Transverse colon (tissue), 4 donors: ENCODE measurements around the gene TUBA8. TPM values are rescaled to one million over a fixed set of nuclear protein-coding genes. Genes with fewer than 3 reads are reported as not detected.

Experiments used
- DNase-seq: peaks from one replicate; pipeline ENCODE4 v3.0.0-alpha.2; 2019
- H3K27ac ChIP-seq, 4 donors: fragments of 200-600 bp; sonication (generic); 2 replicates each; pipeline ENCODE4 v1.5.1; 2016 to 2018; ENCODE audit warnings: inconsistent platforms in 4 of 4
- H3K27me3 ChIP-seq: fragments of 200-600 bp; sonication (generic); 2 replicates; pipeline ENCODE4 v1.5.1; 2017; ENCODE audit warnings: inconsistent platforms
- H3K36me3 ChIP-seq, 4 donors: fragments of 200-600 bp; sonication (generic); 2 replicates each; pipeline ENCODE4 v1.5.1; 2017 to 2019; ENCODE audit warnings: inconsistent platforms in 4 of 4
- H3K4me1 ChIP-seq, 4 donors: fragments of 200-600 bp; sonication (generic); 2 replicates each; pipeline ENCODE4 v1.5.1; 2017 to 2020; ENCODE audit warnings: inconsistent platforms in 4 of 4
- H3K4me3 ChIP-seq, 4 donors: fragments of 200-600 bp; sonication (generic); 1 replicate in 1 of 4; 2 replicates in 3 of 4; pipeline versions ENCODE4 v1.5.1 to v1.6.1; 2017 to 2019; ENCODE audit warnings: inconsistent platforms in 4 of 4
- H3K9me3 ChIP-seq, 2 donors: fragments of 200-600 bp; sonication (generic); 2 replicates each; pipeline ENCODE4 v1.5.1; 2017 to 2019; ENCODE audit warnings: inconsistent platforms in 2 of 2
- EP300 ChIP-seq: sonication (generic); formaldehyde crosslinking; IDR thresholded peaks from one replicate; pipeline ENCODE4 v1.6.1; 2017; ENCODE audit warnings: antibody characterized with exemption, low read depth
- POLR2A ChIP-seq: fragments of 450-650 bp; IDR thresholded peaks from one replicate; pipeline ENCODE4 v1.6.1; 2016; ENCODE audit warnings: antibody characterized with exemption, mild to moderate bottlenecking, moderate library complexity
- POLR2AphosphoS5 ChIP-seq, 3 donors: sonication (generic); formaldehyde crosslinking; IDR thresholded peaks; one replicate each; pipeline ENCODE4 v1.6.1; 2016; ENCODE audit warnings: antibody characterized with exemption in 3 of 3
- WGBS, 2 donors: methylation state at CpG; one replicate each; pipeline ENCODE4 v1.1.5; 2018; ENCODE audit warnings: low coverage in 1 of 2; 5-methylcytosine and 5-hydroxymethylcytosine counted together
- in situ Hi-C, 4 donors: fragments of 200-750 bp; cut with MboI; loops; one replicate each; pipeline versions ENCODE4 v1.15.0 to v1.15.1; 2017; ENCODE audit warnings: low sequenced_read_pairs in 3 of 4, low pct_ligation_motif_present in 1 of 4, low pct_unique_long_range_greater_than_20kb in 1 of 4
- intact Hi-C: fragments of 100-400 bp; cut with DNase I; formaldehyde crosslinking; loops from one replicate; pipeline ENCODE4 v1.15.1; 2023; ENCODE audit warnings: low total_unique reads
- total RNA-seq, 4 donors: library from RNA; depleted of rRNA; stranded (reverse); fragments of >200 nt; gene quantifications; one replicate each; pipeline ENCODE4 v1.1.0, GENCODE V29; 2016
- TF ChIP-seq, protein P1 (sequence below), 5 experiments: fragments of 200-600 bp in 3 of 5; fragments of 450-650 bp in 2 of 5; sonication (generic) in 3 of 5; IDR thresholded peaks; 1 replicate in 2 of 5; 2 replicates in 3 of 5; pipeline ENCODE4 v1.5.1; 2016 to 2017; ENCODE audit warnings: antibody characterized with exemption in 5 of 5, inconsistent platforms in 3 of 5, mild to moderate bottlenecking in 2 of 5, moderate library complexity in 1 of 5

The TUBA8 gene
- total RNA-seq, 4 donors from 2014 or later, result 1.4 to 3.0 (median 2.0) TPM; not detected in 1

DNA sequence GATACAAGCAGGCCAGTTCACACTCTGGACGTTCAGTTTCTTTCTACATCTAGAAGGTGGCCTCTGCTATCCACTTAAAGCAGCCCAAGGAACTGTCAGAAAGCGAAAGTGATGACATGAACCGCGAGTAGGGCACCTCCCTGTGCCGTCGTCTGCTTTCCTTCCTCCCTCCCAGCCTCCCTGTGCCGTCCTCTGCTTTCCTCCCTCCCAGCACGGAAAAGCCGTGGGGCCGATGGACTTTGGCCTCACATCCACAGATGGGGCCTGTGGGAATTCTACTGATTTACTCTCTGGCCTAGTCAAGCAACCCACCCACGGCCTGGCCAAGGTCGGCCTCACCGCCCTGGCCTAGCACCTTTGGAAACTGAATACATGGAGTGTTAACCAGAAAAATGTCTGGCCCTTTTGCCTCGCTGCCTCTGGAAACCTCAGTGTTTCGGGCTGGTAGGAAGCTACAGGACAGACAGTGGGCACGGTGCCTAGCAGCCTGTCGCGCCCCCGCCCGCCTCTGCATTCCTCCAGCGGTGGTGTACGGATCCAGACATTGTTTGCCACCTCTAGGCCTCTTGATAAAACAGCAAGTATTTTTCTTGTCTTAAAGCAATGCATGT is 18.6 kb upstream of the TUBA8 start:
- Histone ChIP-seq H3K9me3 (no peaks in the 10 kb centered on the region), H3K4me1 (peaks cover 7 to 45% (median 24%) of the 10 kb centered on the region in 4 donors), H3K27me3 (no peaks in the 10 kb centered on the region), H3K4me3 (peak overlapping the region in 3 of 4 donors; percentile 11 to 42 (median 19)), H3K36me3 (peaks cover 0 to 13% (median 4%) of the 10 kb centered on the region in 4 donors), H3K27ac (peak overlapping the region; percentile 86 to 94 (median 92))
- intact Hi-C loops, result no loop called here
- peak; percentile 86 for DNase-seq
- TF ChIP-seq POLR2A (peak; percentile 51), EP300 (no peak), POLR2AphosphoS5 (IDR thresholded peaks at IDR 0.05) (peak in 2 of 3 donors; percentile 57 to 69)
- TF ChIP-seq, protein P1, sequence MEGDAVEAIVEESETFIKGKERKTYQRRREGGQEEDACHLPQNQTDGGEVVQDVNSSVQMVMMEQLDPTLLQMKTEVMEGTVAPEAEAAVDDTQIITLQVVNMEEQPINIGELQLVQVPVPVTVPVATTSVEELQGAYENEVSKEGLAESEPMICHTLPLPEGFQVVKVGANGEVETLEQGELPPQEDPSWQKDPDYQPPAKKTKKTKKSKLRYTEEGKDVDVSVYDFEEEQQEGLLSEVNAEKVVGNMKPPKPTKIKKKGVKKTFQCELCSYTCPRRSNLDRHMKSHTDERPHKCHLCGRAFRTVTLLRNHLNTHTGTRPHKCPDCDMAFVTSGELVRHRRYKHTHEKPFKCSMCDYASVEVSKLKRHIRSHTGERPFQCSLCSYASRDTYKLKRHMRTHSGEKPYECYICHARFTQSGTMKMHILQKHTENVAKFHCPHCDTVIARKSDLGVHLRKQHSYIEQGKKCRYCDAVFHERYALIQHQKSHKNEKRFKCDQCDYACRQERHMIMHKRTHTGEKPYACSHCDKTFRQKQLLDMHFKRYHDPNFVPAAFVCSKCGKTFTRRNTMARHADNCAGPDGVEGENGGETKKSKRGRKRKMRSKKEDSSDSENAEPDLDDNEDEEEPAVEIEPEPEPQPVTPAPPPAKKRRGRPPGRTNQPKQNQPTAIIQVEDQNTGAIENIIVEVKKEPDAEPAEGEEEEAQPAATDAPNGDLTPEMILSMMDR (IDR thresholded peaks at IDR 0.05), result peak in 4 of 5 experiments; percentile 7 to 34 (median 26)
- in situ Hi-C loops, result no loop called here
- 32 to 52% methylated on average over 9 to 22 of the region's 22 CpGs for WGBS, 2 donors

DNA sequence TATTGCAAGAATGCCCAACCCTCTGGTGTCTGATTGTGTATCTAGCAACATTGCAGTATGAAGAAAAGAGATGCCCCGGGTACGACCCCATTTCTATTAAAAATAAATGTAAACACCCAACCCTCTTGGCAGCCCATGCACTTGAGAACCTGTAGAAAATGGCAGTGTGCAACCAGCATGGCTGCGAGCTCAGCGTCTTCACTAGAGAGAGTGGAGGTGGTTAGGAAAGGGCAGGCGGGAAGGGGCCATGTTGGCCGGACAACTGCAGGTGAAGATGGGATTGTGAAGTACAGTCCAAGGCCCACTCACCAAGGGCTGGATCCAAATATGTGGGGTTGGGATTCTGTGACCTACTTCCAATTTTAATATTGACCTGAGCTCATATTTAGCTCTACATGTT is 16.9 kb upstream of the TUBA8 start:
- peaks cover 0 to 2% (median 0%) of the 10 kb centered on the region in 4 donors for H3K36me3 ChIP-seq
- WGBS, 2 donors, result 89 to 100% methylated on average over 3 to 6 of the region's 6 CpGs
- no peaks in the 10 kb centered on the region for H3K27me3 ChIP-seq
- no peak overlapping the region for H3K4me3 ChIP-seq
- DNase-seq, result no peak
- H3K4me1 ChIP-seq, result peaks cover 7 to 35% (median 24%) of the 10 kb centered on the region in 4 donors
- intact Hi-C loops (no loop called here), in situ Hi-C loops (no loop called here)
- TF ChIP-seq EP300, result no peak
- TF ChIP-seq POLR2A, result no peak
- no peak for TF ChIP-seq POLR2AphosphoS5 (IDR thresholded peaks at IDR 0.05)
- TF ChIP-seq, protein P1 (IDR thresholded peaks at IDR 0.05), result no peak
- H3K27ac ChIP-seq, result no peak overlapping the region
- H3K9me3 ChIP-seq, result no peaks in the 10 kb centered on the region

DNA sequence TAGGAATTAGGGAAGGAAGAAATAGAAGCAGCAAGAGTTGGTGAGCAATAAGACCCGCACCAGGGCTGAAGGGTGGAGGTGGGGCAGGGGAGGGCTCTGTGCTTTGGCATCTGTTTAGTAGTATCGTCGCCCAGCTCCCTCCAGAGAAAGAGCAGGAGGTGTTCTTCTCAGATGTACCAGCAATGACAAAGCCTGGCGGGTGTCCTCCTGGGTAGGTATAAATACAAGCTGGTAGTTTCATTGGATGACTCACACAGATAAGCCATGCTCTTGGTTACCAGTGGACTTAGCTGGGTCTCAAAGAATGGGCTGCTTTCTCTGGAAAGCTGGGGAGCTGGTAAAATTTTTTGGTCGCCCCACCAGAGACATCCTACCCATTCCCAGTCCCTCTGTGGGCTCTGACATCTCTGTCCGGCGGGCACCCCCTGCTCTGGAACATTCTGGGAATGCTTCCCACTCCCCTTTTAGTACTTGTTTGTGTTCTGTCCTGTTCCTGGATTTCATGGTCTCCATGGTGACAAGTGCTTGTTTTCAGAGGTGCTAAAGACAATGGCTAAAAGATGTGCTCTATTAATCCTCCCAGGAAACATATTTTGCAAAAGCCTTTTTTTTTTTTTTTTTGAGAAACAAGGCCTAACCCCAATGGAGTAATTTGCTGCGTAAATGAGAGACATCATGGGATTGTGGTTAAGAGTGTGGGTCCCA is 15.4 kb upstream of the TUBA8 start:
- in situ Hi-C loops, result no loop called here
- Histone ChIP-seq H3K4me1 (peaks cover 7 to 26% (median 22%) of the 10 kb centered on the region in 4 donors), H3K4me3 (no peak overlapping the region), H3K27ac (peak overlapping the region in 1 of 4 donors; percentile 32), H3K9me3 (no peaks in the 10 kb centered on the region), H3K27me3 (no peaks in the 10 kb centered on the region), H3K36me3 (no peaks in the 10 kb centered on the region)
- TF ChIP-seq POLR2AphosphoS5 (IDR thresholded peaks at IDR 0.05) (no peak), POLR2A (no peak), EP300 (no peak)
- TF ChIP-seq, protein P1 (IDR thresholded peaks at IDR 0.05), result no peak
- intact Hi-C loops, result no loop called here
- DNase-seq, result no peak
- WGBS, 2 donors, result 76 to 79% methylated on average over 4 to 8 of the region's 8 CpGs

GRCh38 chr22:18096823-18097222 is 13.8 kb upstream of the TUBA8 start:
- Histone ChIP-seq H3K4me3 (no peak overlapping the region), H3K9me3 (no peaks in the 10 kb centered on the region), H3K4me1 (peaks cover 0 to 17% (median 11%) of the 10 kb centered on the region in 4 donors), H3K36me3 (no peaks in the 10 kb centered on the region), H3K27ac (no peak overlapping the region), H3K27me3 (no peaks in the 10 kb centered on the region)
- TF ChIP-seq, protein P1 (IDR thresholded peaks at IDR 0.05), result no peak
- TF ChIP-seq EP300 (no peak), POLR2A (no peak), POLR2AphosphoS5 (IDR thresholded peaks at IDR 0.05) (no peak)
- in situ Hi-C loops, result no loop called here
- 65% methylated on average over 3 of the region's 3 CpGs; no CpG with 5 or more reads in 1 of the 2 donors for WGBS, 2 donors
- intact Hi-C loops, result no loop called here
- no peak for DNase-seq
